Nephron progenitor cell (in vitro differentiated cells): ENCODE data around the gene RARS1.

ENCODE experiments used
- DNase-seq: peaks from one replicate; pipeline ENCODE4 v3.0.0; 2021
- H3K27ac Mint-ChIP-seq: 2 replicates; pipeline ENCODE4 v1.8.0; 2021; ENCODE audit warnings: mild to moderate bottlenecking, moderate library complexity, mixed read lengths
- H3K27me3 Mint-ChIP-seq: 2 replicates; pipeline ENCODE4 v1.8.0; 2021; ENCODE audit warnings: mild to moderate bottlenecking, low read depth, mixed read lengths; ENCODE audit not compliant: poor library complexity
- H3K36me3 Mint-ChIP-seq: 2 replicates; pipeline ENCODE4 v1.8.0; 2021; ENCODE audit warnings: low read depth, mixed read lengths
- H3K4me1 Mint-ChIP-seq: 2 replicates; pipeline ENCODE4 v1.8.0; 2021; ENCODE audit warnings: mixed read lengths
- H3K4me3 Mint-ChIP-seq: 2 replicates; pipeline ENCODE4 v1.8.0; 2021; ENCODE audit warnings: mild to moderate bottlenecking, moderate library complexity, mixed read lengths
- H3K9me3 Mint-ChIP-seq: 2 replicates; pipeline ENCODE4 v1.8.0; 2021; ENCODE audit warnings: mild to moderate bottlenecking, moderate library complexity, mixed read lengths
- TF ChIP-seq, protein P1 (sequence below): fragments of 200-600 bp; sonication (generic); IDR thresholded peaks from 2 replicates; pipeline ENCODE4 v1.5.0; 2021; ENCODE audit warnings: antibody characterized with exemption

Gene RARS1

DNA sequence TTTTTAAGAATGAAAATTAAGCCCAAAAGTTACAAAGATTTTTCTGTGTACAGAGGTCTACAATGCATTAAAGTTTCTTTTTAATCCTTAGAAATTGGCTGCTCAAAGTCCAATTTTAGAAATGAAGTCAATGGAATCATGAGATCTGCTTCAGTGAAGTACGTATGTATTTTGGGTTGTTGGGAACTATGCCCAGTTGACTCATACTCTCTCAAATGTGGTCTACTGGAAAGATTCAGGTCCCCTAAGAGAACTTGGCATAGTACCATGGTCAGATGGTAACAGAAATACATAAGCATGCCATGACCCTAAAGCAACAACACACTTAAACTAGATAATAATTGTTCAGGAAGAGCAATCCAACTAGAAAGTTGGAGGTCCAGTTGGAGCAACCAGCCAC, 65.9 kb downstream of the RARS1 start:
- Mint-ChIP-seq H3K4me3 (no peak overlapping the region), H3K27ac (no peak overlapping the region), H3K27me3 (no peaks in the 10 kb centered on the region), H3K36me3 (peaks cover 90% of the 10 kb centered on the region), H3K4me1 (no peaks in the 10 kb centered on the region), H3K9me3 (no peaks in the 10 kb centered on the region)
- no peak for DNase-seq
- TF ChIP-seq, protein P1, sequence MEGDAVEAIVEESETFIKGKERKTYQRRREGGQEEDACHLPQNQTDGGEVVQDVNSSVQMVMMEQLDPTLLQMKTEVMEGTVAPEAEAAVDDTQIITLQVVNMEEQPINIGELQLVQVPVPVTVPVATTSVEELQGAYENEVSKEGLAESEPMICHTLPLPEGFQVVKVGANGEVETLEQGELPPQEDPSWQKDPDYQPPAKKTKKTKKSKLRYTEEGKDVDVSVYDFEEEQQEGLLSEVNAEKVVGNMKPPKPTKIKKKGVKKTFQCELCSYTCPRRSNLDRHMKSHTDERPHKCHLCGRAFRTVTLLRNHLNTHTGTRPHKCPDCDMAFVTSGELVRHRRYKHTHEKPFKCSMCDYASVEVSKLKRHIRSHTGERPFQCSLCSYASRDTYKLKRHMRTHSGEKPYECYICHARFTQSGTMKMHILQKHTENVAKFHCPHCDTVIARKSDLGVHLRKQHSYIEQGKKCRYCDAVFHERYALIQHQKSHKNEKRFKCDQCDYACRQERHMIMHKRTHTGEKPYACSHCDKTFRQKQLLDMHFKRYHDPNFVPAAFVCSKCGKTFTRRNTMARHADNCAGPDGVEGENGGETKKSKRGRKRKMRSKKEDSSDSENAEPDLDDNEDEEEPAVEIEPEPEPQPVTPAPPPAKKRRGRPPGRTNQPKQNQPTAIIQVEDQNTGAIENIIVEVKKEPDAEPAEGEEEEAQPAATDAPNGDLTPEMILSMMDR = no peak

DNA sequence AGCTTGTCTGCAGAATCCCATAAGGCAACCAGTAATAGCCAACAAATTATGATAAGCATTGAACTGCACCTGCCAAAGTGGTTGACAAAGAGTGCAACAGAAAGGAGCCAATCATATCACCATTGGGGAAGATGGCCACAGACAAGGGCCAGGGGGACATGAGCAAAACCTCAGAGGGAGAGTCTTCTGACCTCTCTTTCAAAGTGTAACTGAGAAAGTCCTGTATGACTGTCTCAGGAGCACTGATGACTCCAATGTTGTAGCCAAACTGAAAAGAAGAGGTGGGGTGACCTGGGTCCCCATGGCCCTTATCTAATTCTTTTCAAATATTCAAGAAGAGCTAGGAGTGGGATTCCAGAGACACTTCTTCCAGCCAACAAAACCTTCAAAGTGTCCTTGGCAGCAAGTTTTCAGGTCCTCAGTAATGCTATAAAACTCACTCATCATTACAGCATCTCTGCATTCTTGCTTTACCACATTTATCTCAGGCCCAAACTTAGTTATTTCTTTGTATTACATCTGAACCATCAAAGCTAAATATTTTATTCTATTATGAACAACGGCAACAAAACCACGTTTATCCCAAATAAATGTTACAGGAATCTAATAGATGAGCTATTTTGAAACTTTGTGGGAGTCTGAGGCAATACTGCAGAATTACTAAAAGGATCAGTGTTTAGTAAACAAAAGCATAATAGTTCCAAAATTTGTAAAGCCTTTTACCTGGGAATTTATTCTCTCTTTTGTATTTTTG, 67.3 kb downstream of the RARS1 start:
- Mint-ChIP-seq H3K4me1 (no peaks in the 10 kb centered on the region), H3K36me3 (peaks cover 85% of the 10 kb centered on the region), H3K4me3 (no peak overlapping the region), H3K27ac (no peak overlapping the region), H3K9me3 (no peaks in the 10 kb centered on the region), H3K27me3 (no peaks in the 10 kb centered on the region)
- no peak for DNase-seq
- TF ChIP-seq, protein P1 = no peak

DNA sequence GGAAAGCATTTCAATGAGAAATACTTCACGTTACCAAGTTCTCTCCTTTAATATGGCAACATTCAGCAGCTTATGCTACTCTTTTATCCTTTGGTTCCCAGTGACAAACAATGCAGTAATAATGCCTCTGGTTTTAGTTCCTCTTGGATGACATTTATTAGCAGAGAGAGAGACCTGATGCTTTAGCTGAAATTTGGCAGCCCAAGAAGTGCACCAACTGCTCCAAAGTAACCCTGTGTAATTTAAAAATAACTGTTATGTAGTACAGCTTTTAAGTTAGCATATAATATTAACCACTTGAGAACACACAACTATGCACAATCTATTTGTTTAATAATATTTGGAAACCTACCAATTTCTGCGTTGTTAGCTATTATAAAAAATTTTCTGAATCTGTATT, 71.1 kb downstream of the RARS1 start:
- no peaks in the 10 kb centered on the region for H3K27me3 Mint-ChIP-seq
- DNase-seq = no peak
- no peaks in the 10 kb centered on the region for H3K4me1 Mint-ChIP-seq
- H3K4me3 Mint-ChIP-seq = no peak overlapping the region
- TF ChIP-seq, protein P1 = no peak
- H3K27ac Mint-ChIP-seq = no peak overlapping the region
- no peaks in the 10 kb centered on the region for H3K9me3 Mint-ChIP-seq
- H3K36me3 Mint-ChIP-seq = peaks cover 85% of the 10 kb centered on the region

DNA sequence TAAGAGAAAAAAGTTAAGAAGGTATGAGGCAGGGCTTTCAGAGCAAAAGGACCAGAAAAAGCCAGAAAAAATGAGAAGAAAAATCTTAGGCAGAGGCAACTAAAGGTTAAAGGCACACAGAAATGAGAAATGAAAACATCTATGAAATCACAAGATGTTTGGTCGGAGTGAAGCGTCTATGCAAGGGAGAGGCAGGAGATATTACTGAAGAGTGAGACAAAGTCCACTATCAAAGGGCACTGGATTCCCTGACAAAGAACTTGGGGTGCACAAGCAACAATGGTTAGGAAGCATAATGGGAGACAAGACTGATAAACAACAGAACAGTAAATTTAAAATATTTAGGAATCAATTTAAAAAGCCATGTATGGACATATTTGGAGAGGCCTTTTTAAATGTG, 76.0 kb downstream of the RARS1 start:
- H3K4me3 Mint-ChIP-seq = no peak overlapping the region
- DNase-seq = no peak
- no peaks in the 10 kb centered on the region for H3K9me3 Mint-ChIP-seq
- H3K36me3 Mint-ChIP-seq = peaks cover 74% of the 10 kb centered on the region
- TF ChIP-seq, protein P1 = no peak
- H3K27me3 Mint-ChIP-seq = no peaks in the 10 kb centered on the region
- H3K27ac Mint-ChIP-seq = peak overlapping the region; percentile 45
- no peaks in the 10 kb centered on the region for H3K4me1 Mint-ChIP-seq

DNA sequence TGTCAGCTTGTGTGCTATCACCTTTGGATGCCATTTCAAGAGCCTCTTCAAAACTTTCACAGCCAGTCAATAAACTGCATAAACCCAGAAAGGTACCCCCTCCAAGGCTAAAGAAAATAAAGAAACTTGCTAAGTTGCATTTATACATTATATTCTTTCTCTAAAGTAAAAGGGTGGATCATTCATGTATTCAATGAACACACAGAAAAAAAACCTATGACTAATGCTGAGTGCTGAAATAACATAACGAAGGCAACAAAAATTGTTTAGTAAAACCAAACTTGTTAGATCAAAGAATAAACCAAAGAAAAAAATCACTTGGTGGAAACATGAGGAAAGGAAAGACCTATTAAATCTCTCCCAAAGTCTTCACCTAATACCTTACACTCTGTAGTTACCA, 77.7 kb downstream of the RARS1 start:
- TF ChIP-seq, protein P1 = no peak
- no peak overlapping the region for H3K4me3 Mint-ChIP-seq
- H3K27ac Mint-ChIP-seq = peak overlapping the region; percentile 36
- no peaks in the 10 kb centered on the region for H3K27me3 Mint-ChIP-seq
- DNase-seq = no peak
- H3K36me3 Mint-ChIP-seq = peaks cover 79% of the 10 kb centered on the region
- H3K9me3 Mint-ChIP-seq = no peaks in the 10 kb centered on the region
- H3K4me1 Mint-ChIP-seq = no peaks in the 10 kb centered on the region

DNA sequence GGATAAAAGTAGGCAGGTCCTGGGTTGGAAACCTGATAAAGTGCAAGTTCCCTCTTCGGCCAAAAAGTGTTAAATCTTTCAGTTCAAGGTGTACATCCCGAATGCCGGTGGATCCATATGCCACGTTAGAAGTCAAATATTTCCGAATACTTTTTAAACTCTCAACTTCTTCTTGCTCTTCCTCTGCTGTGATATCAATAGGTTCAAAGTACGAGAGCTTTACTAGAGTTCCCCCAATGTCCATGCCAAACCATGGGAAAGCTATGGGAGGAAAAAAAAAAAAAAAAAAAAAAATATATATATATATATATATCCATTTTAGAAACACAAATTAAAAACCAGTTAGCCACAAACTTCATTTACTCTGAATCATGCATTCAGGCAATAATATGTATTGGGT, 82.5 kb downstream of the RARS1 start:
- Mint-ChIP-seq H3K4me3 (no peak overlapping the region), H3K27me3 (no peaks in the 10 kb centered on the region), H3K36me3 (peaks cover 81% of the 10 kb centered on the region), H3K9me3 (peaks cover 26% of the 10 kb centered on the region), H3K4me1 (no peaks in the 10 kb centered on the region), H3K27ac (no peak overlapping the region)
- TF ChIP-seq, protein P1 = no peak
- DNase-seq = no peak
